NCI-H748 treated with DMSO at 0.1 percent for 48 hours (cell line): ENCODE results near the gene RABEPK.
"Not testable (repeated sequence)": the region's sequence is repeated elsewhere in the genome, so short reads cannot be mapped to it uniquely, and the experiment has no call there.

Experiments
- DNase-seq: peaks from one replicate; lab custom pipeline; 2025; lab: John Stamatoyannopoulos, UW

Gene RABEPK

DNA sequence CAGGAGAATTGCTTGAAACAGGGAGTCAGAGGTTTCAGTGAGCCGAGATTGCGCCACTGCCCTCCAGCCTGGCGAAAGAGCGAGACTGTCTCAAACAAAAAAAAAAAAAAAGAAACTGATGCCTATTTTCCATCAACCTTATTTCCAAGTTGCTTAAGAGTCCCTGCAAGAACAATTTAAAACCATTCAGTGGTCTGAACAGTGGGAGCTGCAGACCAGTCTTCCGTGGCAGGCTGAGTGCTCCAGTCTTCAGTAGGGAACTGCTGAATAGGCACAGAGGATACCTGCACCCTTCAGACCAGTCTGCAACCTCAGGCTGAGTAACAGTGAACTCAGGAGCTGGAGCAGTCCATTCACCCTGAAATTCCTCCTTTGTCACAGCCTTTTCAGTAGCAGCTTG lies 5.9 kb upstream of the RABEPK start:
- DNase-seq = not testable (repeated sequence)

DNA sequence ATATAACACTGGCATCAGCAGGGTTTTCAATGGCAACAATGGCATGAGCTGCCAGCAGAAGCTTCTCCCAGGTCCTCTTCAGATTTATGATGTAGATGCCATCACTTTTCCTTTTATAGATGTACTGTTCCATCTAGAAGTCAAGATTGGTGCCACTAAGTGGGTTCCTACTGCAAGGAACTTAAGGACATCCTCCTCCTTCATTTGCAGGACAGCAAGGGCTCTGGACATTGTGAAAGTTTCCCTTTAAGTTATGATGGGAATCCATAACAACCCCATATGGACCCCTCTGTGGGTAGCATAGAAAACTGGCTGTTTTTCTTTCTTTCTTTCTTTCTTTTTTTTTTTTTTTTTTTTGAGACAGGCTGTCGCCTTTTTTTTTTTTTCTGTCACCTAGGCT lies 4.8 kb upstream of the RABEPK start:
- not testable (repeated sequence) for DNase-seq

DNA sequence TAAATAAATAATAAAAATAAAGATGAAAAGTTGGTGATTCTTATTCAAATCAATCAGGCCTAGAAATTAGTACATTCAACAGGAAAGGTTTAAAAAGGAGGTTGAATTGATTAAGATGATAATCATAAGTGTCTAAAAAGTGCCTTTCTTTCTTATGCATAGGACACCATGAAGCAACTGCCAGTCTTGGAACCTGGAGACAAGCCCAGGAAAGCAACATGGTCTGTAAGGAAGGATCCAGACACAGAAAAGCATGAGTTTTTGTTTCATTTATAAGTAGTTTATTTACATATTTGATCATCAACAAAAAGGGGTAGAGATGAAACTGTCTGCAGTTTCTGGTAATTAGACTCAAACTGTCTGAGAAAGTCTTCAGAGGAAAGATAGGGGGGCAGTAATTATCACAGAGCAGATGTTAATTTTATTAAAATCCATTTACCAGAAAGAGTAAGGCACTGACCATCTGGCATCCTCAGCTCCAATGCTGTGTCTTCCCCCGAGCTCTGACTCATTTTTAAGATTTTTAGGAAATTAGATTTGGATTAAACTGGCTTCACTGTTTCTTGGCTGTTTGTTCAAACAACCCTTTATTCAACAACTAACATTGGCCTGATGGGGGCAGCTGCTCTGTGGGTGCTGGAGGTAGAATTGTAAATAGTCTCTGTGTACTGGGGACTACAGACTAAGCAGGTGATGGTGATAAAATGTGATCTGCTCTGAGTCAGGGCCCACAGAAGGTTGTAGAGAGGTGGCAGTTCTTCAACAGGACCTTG lies 2.7 kb downstream of the RABEPK start:
- DNase-seq = no peak

GRCh38 chr9:125204477-125204876 lies 4.1 kb downstream of the RABEPK start:
- DNase-seq = no peak

DNA sequence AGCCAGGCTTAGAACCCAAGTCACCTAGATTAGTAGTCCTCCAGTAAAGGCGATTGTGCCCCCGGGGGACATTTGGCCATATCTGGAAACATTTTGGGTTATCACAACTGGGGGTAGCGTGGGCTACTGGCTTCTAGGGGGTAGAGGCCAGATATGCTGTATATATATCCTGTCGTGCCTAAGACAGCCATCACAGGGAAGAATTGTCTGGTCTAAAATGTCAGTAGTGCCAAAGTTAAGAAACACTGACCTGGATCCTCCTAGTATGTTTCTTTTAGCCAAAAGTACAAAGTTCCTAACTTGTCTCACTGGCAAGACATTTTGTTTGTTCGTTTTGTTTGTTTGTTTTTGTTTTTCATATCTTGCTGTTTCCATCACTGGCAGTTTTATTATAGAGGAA lies 13.8 kb downstream of the RABEPK start:
- no peak for DNase-seq

DNA sequence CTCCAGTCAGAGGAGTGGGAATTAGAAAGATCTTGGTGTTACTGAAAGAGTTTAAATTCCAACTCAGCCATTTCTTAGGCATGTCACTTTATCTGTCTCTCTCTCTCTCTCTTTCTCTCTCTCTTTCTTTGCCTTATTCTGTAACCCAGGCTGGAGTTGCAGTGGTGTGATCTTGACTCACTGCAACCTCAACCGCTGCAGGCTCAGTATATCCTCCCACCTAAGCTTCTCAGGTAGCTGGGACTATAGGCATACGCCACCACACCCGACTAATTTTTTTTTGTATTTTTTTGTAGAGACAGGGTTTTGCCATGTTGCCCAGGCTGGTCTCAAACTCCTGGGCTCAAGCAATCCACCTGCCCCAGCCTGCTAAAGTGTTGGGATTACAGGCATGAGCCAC lies 18.3 kb downstream of the RABEPK start:
- no peak for DNase-seq

- not testable (repeated sequence) for DNase-seq
Measured at GRCh38 chr9:125224858-125225257, 24.5 kb downstream of the RABEPK start.

DNA sequence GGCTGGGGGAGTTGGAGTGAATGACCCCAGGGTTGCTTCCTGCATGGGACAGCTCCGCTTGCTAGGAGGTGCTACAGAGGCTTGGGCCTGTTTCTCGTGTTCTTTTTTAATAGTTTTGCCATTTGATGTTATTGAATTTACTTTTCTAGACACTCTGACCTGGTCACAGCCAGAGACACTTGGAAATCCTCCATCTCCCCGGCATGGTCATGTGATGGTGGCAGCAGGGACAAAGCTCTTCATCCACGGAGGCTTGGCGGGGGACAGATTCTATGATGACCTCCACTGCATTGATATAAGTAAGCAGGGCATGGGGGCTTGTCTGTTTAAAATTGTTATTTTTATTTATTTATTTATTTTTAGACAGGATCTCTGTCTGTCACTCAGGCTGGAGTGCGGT lies 27.4 kb downstream of the RABEPK start:
- DNase-seq = no peak

- no peak for DNase-seq
Measured at GRCh38 chr9:125233678-125234077, 33.3 kb downstream of the RABEPK start.

GRCh38 chr9:125234099-125234498 lies 33.8 kb downstream of the RABEPK start:
- DNase-seq = not testable (repeated sequence)

DNA sequence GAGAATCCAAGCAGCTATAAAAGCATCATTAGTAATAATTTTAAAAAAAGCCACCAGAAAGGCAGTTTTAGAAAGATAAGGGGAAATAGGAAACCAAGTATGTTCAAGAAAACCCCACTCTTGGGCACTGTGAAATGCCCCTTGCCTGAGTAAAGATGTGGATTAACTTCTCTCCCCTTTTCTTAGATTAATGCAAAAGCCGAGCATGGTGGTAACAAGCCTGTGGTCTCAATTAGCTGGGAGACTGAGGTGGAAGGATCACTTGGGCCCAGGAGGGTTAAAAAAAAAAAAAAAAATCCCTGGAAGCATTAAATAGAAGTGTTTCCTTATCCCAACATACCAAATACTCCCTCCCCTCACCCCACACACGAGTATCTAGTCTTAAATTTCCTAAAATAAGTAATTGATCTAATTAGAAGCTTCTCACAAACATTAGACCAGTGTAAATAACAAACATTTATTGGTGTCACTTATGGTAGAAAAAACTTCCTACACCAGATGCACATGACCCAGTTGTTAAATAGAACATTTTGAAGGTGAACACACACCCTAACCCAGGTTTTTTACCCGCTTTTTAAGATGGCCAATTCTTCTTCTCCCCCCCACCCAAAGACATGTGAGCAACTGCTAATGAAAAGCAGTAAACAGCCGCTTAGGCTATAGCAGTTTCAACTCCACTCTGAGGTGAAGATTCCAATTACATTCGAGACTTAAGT lies 35.6 kb downstream of the RABEPK start:
- DNase-seq = no peak

- not testable (repeated sequence) for DNase-seq
Measured at GRCh38 chr9:125236520-125237159, 36.3 kb downstream of the RABEPK start.

DNA sequence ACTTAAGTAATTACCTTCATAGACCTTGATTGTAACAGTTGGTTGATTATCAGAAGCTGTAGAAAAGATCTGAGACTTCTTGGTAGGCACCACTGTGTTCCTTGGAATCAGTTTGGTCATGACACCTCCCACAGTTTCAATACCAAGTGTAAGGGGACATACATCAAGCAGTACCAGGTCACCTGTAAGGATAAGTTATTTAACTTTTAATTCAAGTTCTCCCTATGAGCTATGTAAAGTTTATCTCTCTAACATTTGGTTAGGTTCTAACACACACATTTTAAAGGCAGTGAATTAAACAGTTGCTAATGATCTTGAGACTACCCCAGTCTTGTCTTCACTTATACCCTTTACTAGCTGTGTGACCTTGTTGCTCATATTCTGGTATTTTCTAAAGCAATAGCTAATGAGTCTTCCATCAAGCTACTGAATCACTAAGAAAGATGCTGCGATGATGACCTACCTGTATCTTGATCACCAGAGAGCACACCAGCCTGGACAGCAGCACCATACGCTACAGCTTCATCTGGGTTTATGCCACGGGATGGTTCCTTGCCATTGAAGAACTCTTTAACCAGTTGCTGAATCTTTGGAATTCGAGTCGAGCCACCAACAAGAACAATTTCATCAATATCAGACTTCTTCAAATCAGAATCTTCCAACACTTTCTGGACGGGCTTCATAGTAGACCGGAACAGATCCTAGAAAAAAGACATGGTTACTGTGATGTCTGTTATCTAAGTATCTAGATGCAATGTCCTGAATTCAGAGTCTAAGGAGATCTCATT lies 38.0 kb downstream of the RABEPK start:
- DNase-seq = no peak

- no peak for DNase-seq
Measured at GRCh38 chr9:125238915-125239446, 38.6 kb downstream of the RABEPK start.

DNA sequence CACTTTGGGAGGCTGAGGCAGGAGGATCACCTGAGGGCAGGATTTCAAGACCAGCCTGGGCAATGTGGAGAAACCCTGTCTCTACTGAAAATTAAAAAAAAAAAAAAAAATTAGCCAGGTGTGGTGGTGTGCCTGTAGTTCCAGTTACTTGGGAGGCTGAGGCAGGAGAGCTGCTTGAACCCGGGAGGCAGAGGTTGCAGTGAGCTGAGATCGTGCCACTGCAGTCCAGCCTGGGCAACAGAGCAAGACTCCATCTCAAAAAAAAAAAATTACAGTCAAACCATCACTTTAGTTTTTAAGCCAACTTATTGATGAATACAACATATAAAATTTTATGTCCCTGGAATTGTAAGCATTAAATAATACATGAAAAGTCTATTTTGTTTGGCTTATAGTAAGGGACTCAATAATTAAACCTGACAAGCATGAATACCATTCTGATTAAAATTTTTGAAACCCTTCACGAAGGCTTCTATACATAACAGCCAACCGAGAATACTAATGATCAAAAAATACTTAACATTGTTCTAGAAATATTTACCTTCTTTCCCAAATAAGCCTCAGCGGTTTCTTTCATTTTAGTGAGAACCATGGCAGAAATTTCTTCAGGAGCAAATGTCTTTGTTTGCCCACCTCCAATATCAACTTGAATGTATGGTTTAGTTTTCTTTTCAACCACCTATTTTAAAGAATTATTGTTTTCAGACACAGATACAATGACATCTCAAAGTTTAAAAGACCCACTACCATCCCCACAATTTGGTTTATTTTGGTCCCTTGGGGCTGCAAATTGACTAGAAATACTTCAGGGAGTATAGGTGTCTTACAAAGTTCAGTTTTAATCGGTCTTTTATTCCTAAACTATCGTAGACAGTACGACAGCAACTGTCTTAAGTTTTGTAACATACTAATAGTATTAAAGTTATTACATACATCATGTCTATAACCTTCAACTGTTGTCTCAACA lies 39.6 kb downstream of the RABEPK start:
- no peak for DNase-seq

DNA sequence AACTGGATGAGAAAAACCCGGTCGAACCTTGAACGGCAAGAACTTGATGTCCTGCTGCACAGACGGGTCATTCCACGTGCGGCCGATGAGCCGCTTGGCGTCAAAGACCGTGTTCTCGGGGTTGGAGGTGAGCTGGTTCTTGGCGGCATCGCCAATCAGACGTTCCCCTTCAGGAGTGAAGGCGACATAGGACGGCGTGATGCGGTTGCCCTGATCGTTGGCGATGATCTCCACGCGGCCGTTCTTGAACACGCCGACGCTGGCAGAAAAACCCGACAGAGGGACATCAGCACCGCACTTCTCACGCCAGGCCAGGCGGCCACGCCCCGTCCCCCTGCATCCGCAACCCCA lies 40.3 kb downstream of the RABEPK start:
- DNase-seq = no peak

- DNase-seq = peak; percentile 98
Measured at GRCh38 chr9:125241000-125241862, 40.9 kb downstream of the RABEPK start, which contains the start of gene HSPA5. HSPA5 (minus strand) TSS chr9:125241343; CDS start chr9:125241126, 217 bp downstream.

- DNase-seq = no peak
Measured at GRCh38 chr9:125241863-125242739, 41.8 kb downstream of the RABEPK start.

DNA sequence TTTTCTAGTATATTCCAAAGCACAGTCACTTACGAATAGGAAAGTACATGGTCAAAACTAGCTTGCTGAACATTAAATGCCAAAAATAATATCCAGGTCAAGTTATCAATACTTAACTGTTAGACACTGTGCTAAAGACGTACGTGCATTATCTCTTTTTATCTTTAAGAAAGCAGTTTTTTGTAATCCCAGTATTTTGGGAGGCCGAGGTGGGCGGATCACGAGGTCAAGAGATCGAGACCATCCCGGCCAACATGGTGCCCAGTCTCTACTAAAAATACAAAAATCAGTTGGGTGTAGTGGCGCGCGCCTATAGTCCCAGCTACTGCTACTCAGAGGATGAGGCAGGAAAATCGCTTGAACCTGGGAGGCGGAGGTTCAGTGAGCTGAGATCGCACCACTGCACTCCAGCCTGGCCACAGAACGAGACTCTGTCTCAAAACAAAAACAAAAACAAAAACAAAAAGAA lies 43.5 kb downstream of the RABEPK start:
- DNase-seq = no peak
